H1 (cell line): ENCODE data around the gene SLC25A30. TPM values are rescaled to one million over a fixed set of nuclear protein-coding genes. Genes with fewer than 3 reads are reported as not detected.

ENCODE experiments used
- CHD7 ChIP-seq: fragments of 300-600 bp; sonication (generic); IDR thresholded peaks from 2 replicates; pipeline ENCODE4 v1.7.1; 2012; ENCODE audit warnings: low read length, moderate library complexity, mild to moderate bottlenecking, inconsistent platforms; ENCODE audit not compliant: insufficient replicate concordance
- CREB1 ChIP-seq: IDR thresholded peaks from 2 replicates; pipeline ENCODE4 v1.6.1; 2012; ENCODE audit warnings: inconsistent platforms
- FOSL1 ChIP-seq: IDR thresholded peaks from 2 replicates; pipeline ENCODE4 v1.6.1; 2011; ENCODE audit warnings: mild to moderate bottlenecking, low read depth, low read length, moderate library complexity; ENCODE audit not compliant: insufficient read depth
- JUND ChIP-seq: IDR thresholded peaks from 2 replicates; pipeline ENCODE4 v1.6.1; 2011; ENCODE audit warnings: mild to moderate bottlenecking, improper control_type of control experiment, low read length
- MAFK ChIP-seq: IDR thresholded peaks from 2 replicates; pipeline ENCODE4 v1.6.1; 2012; ENCODE audit warnings: low read depth, mild to moderate bottlenecking, improper control_type of control experiment, low read length
- MAX ChIP-seq: IDR thresholded peaks from 2 replicates; pipeline ENCODE4 v1.6.1; 2012; ENCODE audit warnings: inconsistent platforms
- POLR2A ChIP-seq, 2 experiments: IDR thresholded peaks; 1 replicate in 1 of 2; 2 replicates in 1 of 2; pipeline ENCODE4 v1.6.1; 2011; ENCODE audit warnings: low read depth in 2 of 2, low read length in 2 of 2, mild to moderate bottlenecking in 2 of 2; ENCODE audit errors: control extremely low read depth in 1 of 2
- SP1 ChIP-seq: IDR thresholded peaks from 2 replicates; pipeline ENCODE4 v1.6.1; 2011; ENCODE audit warnings: low read depth, low read length
- TCF12 ChIP-seq: IDR thresholded peaks from 2 replicates; pipeline ENCODE4 v1.6.1; 2011; ENCODE audit warnings: low read depth, mild to moderate bottlenecking, low read length
- polyA plus RNA-seq, 7 experiments: library from polyadenylated mRNA; depleted of rRNA in 3 of 7; stranded (reverse) in 5 of 7; unstranded in 2 of 7; fragments of >200 nt in 5 of 7; fragments of 200-250 nt in 2 of 7; gene quantifications; 1 replicate in 5 of 7; 2 replicates in 1 of 7; 4 replicates in 1 of 7; pipeline versions ENCODE4 v1.2.1 to v1.2.3, GENCODE V29; 2011 to 2013; ENCODE audit warnings: missing spikeins in 2 of 7, mixed read lengths in 2 of 7
- total RNA-seq: library from RNA; stranded (reverse); fragmentation: NEBNext Ultra II Directional; extraction: Animal tissue kit (Norgen Biotek cat#: 25700); gene quantifications from 2 replicates; pipeline ENCODE4 v1.2.1, GENCODE V29; 2021

SLC25A30 gene
- total and polyA plus RNA-seq, 2 of the 8 experiments (the other 6 are each of a cell fraction or from before 2014, with no cell fraction given): 2.1 to 8.7 TPM

GRCh38 chr13:45417790-45418534, at the start of gene SLC25A30 (continued):
- peak; percentile 77 for TF ChIP-seq MAX
- TF ChIP-seq FOSL1: no peak
- TF ChIP-seq MAFK: no peak
- TF ChIP-seq CREB1: 0 out of 2 replicates have a peak, but pooled peaks have one; percentile 35
- no peak for TF ChIP-seq CHD7
- TF ChIP-seq POLR2A (IDR thresholded peaks at IDR 0.05; ENCODE audit: control extremely low read depth in 1 of 2, low read depth in 2 of 2, low read length in 2 of 2): peak in 1 of 2 experiments; percentile 47; a peak in 1 of 3 replicates
- TF ChIP-seq TCF12: no peak
- no peak for TF ChIP-seq JUND
- peak; percentile 53; the same call in 1 of the 2 replicates for TF ChIP-seq SP1
